SK-N-SH treated with all-trans-retinoic acid at 6 μM for 48 hours (cell line): ENCODE measurements around the gene ZBTB16.

Experiments
- ATAC-seq: fragments of 200-7000 bp; cut with Tn5 transposase; 3 replicates; pipeline ENCODE4 v1.9.1; 2020; ENCODE audit warnings: mild to moderate bottlenecking, moderate library complexity
- ARNTL ChIP-seq: fragments of 450-650 bp; formaldehyde crosslinking; IDR thresholded peaks from 2 replicates; pipeline ENCODE4 v1.5.0; 2020; ENCODE audit warnings: low read depth, mild to moderate bottlenecking, moderate library complexity, borderline replicate concordance
- BACH2 ChIP-seq: fragments of 250-450 bp; sonication (Bioruptor Pico); IDR thresholded peaks from 2 replicates; pipeline ENCODE4 v1.9.0; 2021; ENCODE audit warnings: mild to moderate bottlenecking, borderline replicate concordance
- CREB5 ChIP-seq: fragments of 250-450 bp; sonication (Bioruptor Pico); IDR thresholded peaks from 2 replicates; pipeline ENCODE4 v1.5.1; 2020; ENCODE audit warnings: low read depth, mild to moderate bottlenecking, moderate library complexity
- CSDC2 ChIP-seq: fragments of 250-450 bp; sonication (Bioruptor Pico); IDR thresholded peaks from 2 replicates; pipeline ENCODE4 v1.5.0; 2020; ENCODE audit warnings: mild to moderate bottlenecking, moderate library complexity
- CSRNP3 ChIP-seq: fragments of 250-450 bp; sonication (Bioruptor Pico); IDR thresholded peaks from 2 replicates; pipeline ENCODE4 v1.5.1; 2021; ENCODE audit warnings: mild to moderate bottlenecking, moderate library complexity
- ESRRG ChIP-seq: fragments of 250-450 bp; sonication (Bioruptor Pico); IDR thresholded peaks from 2 replicates; pipeline ENCODE4 v1.6.1; 2021; ENCODE audit warnings: mild to moderate bottlenecking
- GLIS3 ChIP-seq: fragments of 250-450 bp; sonication (Bioruptor Pico); IDR thresholded peaks from 2 replicates; pipeline ENCODE4 v1.5.0; 2020; ENCODE audit warnings: mild to moderate bottlenecking, moderate library complexity
- ISL1 ChIP-seq: fragments of 250-450 bp; sonication (Bioruptor Pico); IDR thresholded peaks from 2 replicates; pipeline ENCODE4 v2.1.2; 2022; ENCODE audit warnings: mild to moderate bottlenecking, moderate library complexity
- OSR1 ChIP-seq: fragments of 250-450 bp; sonication (Bioruptor Pico); IDR thresholded peaks from 2 replicates; pipeline ENCODE4 v1.8.0; 2022; ENCODE audit warnings: moderate library complexity, mild to moderate bottlenecking, inconsistent platforms
- POU6F1 ChIP-seq: fragments of 250-450 bp; sonication (Bioruptor Pico); IDR thresholded peaks from 2 replicates; pipeline ENCODE4 v1.8.0; 2021; ENCODE audit warnings: low read depth, mild to moderate bottlenecking, moderate library complexity, borderline replicate concordance
- PPARA ChIP-seq: fragments of 250-450 bp; sonication (Bioruptor Pico); IDR thresholded peaks from 2 replicates; pipeline ENCODE4 v1.5.0; 2020; ENCODE audit warnings: mild to moderate bottlenecking, borderline replicate concordance
- RARB ChIP-seq: fragments of 250-450 bp; sonication (Bioruptor Pico); IDR thresholded peaks from 2 replicates; pipeline ENCODE4 v1.8.0; 2021; ENCODE audit warnings: mild to moderate bottlenecking, moderate library complexity
- SNAI2 ChIP-seq: fragments of 250-450 bp; sonication (Bioruptor Pico); IDR thresholded peaks from 2 replicates; pipeline ENCODE4 v1.5.0; 2020; ENCODE audit warnings: mild to moderate bottlenecking, moderate library complexity
- TCF4 ChIP-seq: fragments of 250-450 bp; sonication (Bioruptor Pico); IDR thresholded peaks from 2 replicates; pipeline ENCODE4 v1.8.0; 2021; ENCODE audit warnings: mild to moderate bottlenecking, moderate library complexity, borderline replicate concordance
- TOX ChIP-seq: fragments of 250-450 bp; sonication (Bioruptor Pico); IDR thresholded peaks from 2 replicates; pipeline ENCODE4 v1.8.0; 2021; ENCODE audit warnings: mild to moderate bottlenecking, moderate library complexity, borderline replicate concordance
- TSHZ2 ChIP-seq: fragments of 250-450 bp; sonication (Bioruptor Pico); IDR thresholded peaks from 2 replicates; pipeline ENCODE4 v1.5.0; 2020; ENCODE audit warnings: mild to moderate bottlenecking, moderate library complexity
- ZC3H10 ChIP-seq: fragments of 250-450 bp; sonication (Bioruptor Pico); IDR thresholded peaks from 2 replicates; pipeline ENCODE4 v1.5.1; 2021; ENCODE audit warnings: mild to moderate bottlenecking, moderate library complexity
- ZFP3 ChIP-seq: fragments of 250-450 bp; sonication (Bioruptor Pico); IDR thresholded peaks from 2 replicates; pipeline ENCODE4 v1.5.0; 2020; ENCODE audit warnings: mild to moderate bottlenecking, moderate library complexity
- ZFP30 ChIP-seq: fragments of 450-650 bp; formaldehyde crosslinking; IDR thresholded peaks from 2 replicates; pipeline ENCODE4 v1.5.0; 2022; ENCODE audit warnings: mild to moderate bottlenecking, moderate library complexity
- ZNF565 ChIP-seq: fragments of 450-650 bp; formaldehyde crosslinking; conservative IDR thresholded peaks from 2 replicates; pipeline ENCODE4 v1.5.0; 2020; ENCODE audit warnings: low read depth, mild to moderate bottlenecking, moderate library complexity
- ZNF70 ChIP-seq: fragments of 450-650 bp; formaldehyde crosslinking; IDR thresholded peaks from 2 replicates; pipeline ENCODE4 v1.5.0; 2020; ENCODE audit warnings: mild to moderate bottlenecking, moderate library complexity

ZBTB16 gene

GRCh38 chr11:114282488-114282887 lies 223.0 kb downstream of the ZBTB16 start:
- TF ChIP-seq TCF4 (no peak), ARNTL (CRISPR knock-in tag) (no peak), ZNF565 (no peak), SNAI2 (no peak), GLIS3 (no peak), PPARA (no peak), TSHZ2 (CRISPR knock-in tag) (no peak), ZFP3 (CRISPR knock-in tag) (no peak), ZC3H10 (CRISPR knock-in tag) (no peak), CSDC2 (no peak), ZNF70 (CRISPR knock-in tag) (no peak), ESRRG (CRISPR knock-in tag) (no peak), CREB5 (CRISPR knock-in tag) (no peak), ISL1 (no peak), TOX (CRISPR knock-in tag) (no peak)
- no peak for ATAC-seq

- TF ChIP-seq GLIS3: no peak
- no peak for TF ChIP-seq CSDC2
- no peak for TF ChIP-seq BACH2 (CRISPR knock-in tag)
- no peak for TF ChIP-seq ZNF70 (CRISPR knock-in tag)
- TF ChIP-seq TSHZ2 (CRISPR knock-in tag): no peak
- no peak for TF ChIP-seq ZFP3 (CRISPR knock-in tag)
- no peak for TF ChIP-seq OSR1 (CRISPR knock-in tag)
- TF ChIP-seq POU6F1 (CRISPR knock-in tag): no peak
- TF ChIP-seq CREB5 (CRISPR knock-in tag): no peak
- TF ChIP-seq PPARA: no peak
- TF ChIP-seq ZC3H10 (CRISPR knock-in tag): no peak
- TF ChIP-seq RARB: no peak
- TF ChIP-seq SNAI2: no peak
- no peak for TF ChIP-seq ZNF565
- no peak for ATAC-seq
Observed at GRCh38 chr11:114283422-114283821, 223.9 kb downstream of the ZBTB16 start.

- TF ChIP-seq PPARA (no peak), ESRRG (CRISPR knock-in tag) (no peak), ZFP30 (CRISPR knock-in tag) (no peak), BACH2 (CRISPR knock-in tag) (no peak), CSRNP3 (CRISPR knock-in tag) (no peak), TCF4 (no peak), ZC3H10 (CRISPR knock-in tag) (no peak), OSR1 (CRISPR knock-in tag) (no peak)
- ATAC-seq: no peak
Observed at GRCh38 chr11:114284021-114284420, 224.5 kb downstream of the ZBTB16 start.
